GM12878 (cell line): ENCODE results near the gene TPR. TPM values are rescaled to one million over a fixed set of nuclear protein-coding genes. Genes with fewer than 3 reads are reported as not detected.
"Not testable (repeated sequence)": the region's sequence is repeated elsewhere in the genome, so short reads cannot be mapped to it uniquely, and the experiment has no call there.

Experiments used
- ATAC-seq: fragments of 200-7000 bp; cut with Tn5 transposase; 3 replicates; pipeline ENCODE4 v1.9.1; 2020; ENCODE audit warnings: mild to moderate bottlenecking, moderate library complexity
- BruUV-seq: library from RNA; stranded (reverse); fragments of 400-500 nt; replicated peaks from 2 replicates; lab custom pipeline; 2021; lab: Mats Ljungman, UMichigan
- CTCF ChIA-PET: fragments of 300-600 bp; sonication (Branson Sonifier 250); formaldehyde crosslinking; extraction: SDS; loops from one replicate; lab custom pipeline; 2021; ENCODE audit warnings: inconsistent platforms; lab: Yijun Ruan, JAX
- POLR2A ChIA-PET: fragments of 350-600 bp; formaldehyde crosslinking; extraction: SDS; loops from one replicate; lab custom pipeline; 2021; ENCODE audit warnings: inconsistent platforms; lab: Charles Lee
- RAD21 ChIA-PET: fragments of 300-600 bp; sonication (Branson Sonifier 250); formaldehyde crosslinking; loops from one replicate; lab custom pipeline; 2023; ENCODE audit warnings: antibody characterized with exemption; ENCODE audit not compliant: unreplicated experiment; lab: Charles Lee
- SMC1A ChIA-PET: fragments of 300-600 bp; sonication (Branson Sonifier 250); formaldehyde crosslinking; loops from one replicate; lab custom pipeline; 2023; ENCODE audit not compliant: unreplicated experiment, uncharacterized antibody; lab: Charles Lee
- DNase-seq: peaks from one replicate; pipeline ENCODE4 v3.0.0-alpha.2; 2011; ENCODE audit warnings: low read depth, low spot score
- FAIRE-seq: peaks from 3 replicates; lab custom pipeline; 2011; peaks lifted over from hg19 to GRCh38; lab: Jason Lieb, UNC
- H2AFZ ChIP-seq: 2 replicates; pipeline ENCODE4 v1.6.0; 2011; ENCODE audit warnings: low read depth, low read length, control low read depth; ENCODE audit not compliant: control insufficient read depth
- H3K27ac ChIP-seq: 2 replicates; pipeline ENCODE4 v1.5.1; 2011; ENCODE audit warnings: control low read depth; ENCODE audit not compliant: control insufficient read depth, insufficient read depth
- H3K27me3 ChIP-seq, 2 experiments: replicated peaks in 1 of 2; 2 replicates each; pipeline versions ENCODE4 v1.6.0 to v1.6.1; 2011; ENCODE audit warnings: low read length in 1 of 2; ENCODE audit not compliant: control insufficient read depth in 2 of 2, insufficient read depth in 2 of 2
- H3K36me3 ChIP-seq, 2 experiments: 2 replicates each; pipeline ENCODE4 v1.5.1; 2011; ENCODE audit warnings: low read length in 1 of 2; ENCODE audit not compliant: control insufficient read depth in 2 of 2, insufficient read depth in 2 of 2
- H3K4me1 ChIP-seq: 2 replicates; pipeline ENCODE4 v1.6.1; 2011; ENCODE audit warnings: mild to moderate bottlenecking, low read length, moderate library complexity, mixed read lengths; ENCODE audit not compliant: control insufficient read depth, insufficient read depth
- H3K4me2 ChIP-seq: 2 replicates; pipeline ENCODE4 v1.6.0; 2011; ENCODE audit warnings: control low read depth; ENCODE audit not compliant: control insufficient read depth, insufficient read depth
- H3K4me3 ChIP-seq: fragments of 200-600 bp; sonication (generic); 2 replicates; pipeline ENCODE4 v1.5.1; 2016
- H3K79me2 ChIP-seq: 2 replicates; pipeline ENCODE4 v1.6.0; 2011; ENCODE audit warnings: low read length; ENCODE audit not compliant: control insufficient read depth, insufficient read depth
- H3K9ac ChIP-seq: 2 replicates; pipeline ENCODE4 v1.8.0; 2011; ENCODE audit warnings: low read length, control low read depth, mixed read lengths; ENCODE audit not compliant: control insufficient read depth, insufficient read depth
- H3K9me3 ChIP-seq: replicated peaks from 3 replicates; pipeline ENCODE4 v1.5.1; 2011; ENCODE audit warnings: mild to moderate bottlenecking, low read length; ENCODE audit not compliant: control insufficient read depth, insufficient read depth
- H4K20me1 ChIP-seq: 2 replicates; pipeline ENCODE4 v1.6.0; 2011; ENCODE audit not compliant: control insufficient read depth, insufficient read depth
- CBX3 ChIP-seq: fragments of 200-600 bp; sonication (generic); IDR thresholded peaks from 2 replicates; pipeline ENCODE4 v1.6.1; 2016; ENCODE audit warnings: low read depth, borderline replicate concordance
- NR2C1 ChIP-seq: fragments of 450-650 bp; IDR thresholded peaks from 2 replicates; pipeline ENCODE4 v1.6.1; 2017; ENCODE audit warnings: antibody characterized with exemption, mild to moderate bottlenecking, moderate library complexity
- WGBS: methylation state at CpG from one replicate; pipeline ENCODE4 v1.1.6; 2016; ENCODE audit warnings: low lambda C conversion rate; ENCODE audit not compliant: insufficient replicate concordance, insufficient coverage; ENCODE audit errors: missing lambda C conversion rate; 5-methylcytosine and 5-hydroxymethylcytosine counted together
- in situ Hi-C: fragments of 300-500 bp; cut with MboI; formaldehyde crosslinking; loops from 9 replicates; pipeline ENCODE4 v1.14.3; 2018; ENCODE audit warnings: mixed read lengths
- intact Hi-C: fragments of 100-400 bp; cut with micrococcal nuclease; formaldehyde crosslinking; loops from one replicate; pipeline ENCODE4 v1.14.2; 2022; ENCODE audit not compliant: unreplicated experiment
- polyA plus RNA-seq, 11 experiments: library from polyadenylated mRNA; depleted of rRNA in 4 of 11; unstranded in 6 of 11; stranded (reverse) in 5 of 11; fragments of >200 nt; fragmentation: Nextera tagmentation in 4 of 11; fragmentation: Illumina TruSeq in 1 of 11; extraction: Ambion mirVana in 4 of 11; extraction: Trizol in 1 of 11; gene quantifications; 1 replicate in 1 of 11; 2 replicates in 10 of 11; pipeline versions ENCODE4 v1.2.1 to v1.2.3, GENCODE V29; 2011 to 2016; ENCODE audit warnings: inconsistent platforms in 2 of 11, missing spikeins in 2 of 11, low read depth in 1 of 11
- total RNA-seq, 4 experiments: library from RNA; depleted of rRNA in 3 of 4; stranded (reverse); fragments of >200 nt in 3 of 4; fragmentation: Illumina TruSeq in 1 of 4; extraction: Trizol in 1 of 4; gene quantifications; 2 replicates each; pipeline versions ENCODE4 v1.2.1 to v1.2.3, GENCODE V29; 2013 to 2021
- TF ChIP-seq, protein P1 (sequence below): fragments of 450-650 bp; IDR thresholded peaks from 2 replicates; pipeline ENCODE4 v1.6.1; 2016; ENCODE audit warnings: mild to moderate bottlenecking, moderate library complexity, borderline replicate concordance

TPR gene
- total and polyA plus RNA-seq, 10 of the 15 experiments (the other 5 are each of a cell fraction or from before 2014, with no cell fraction given) = 30.9 to 122 (median 92.2) TPM

DNA sequence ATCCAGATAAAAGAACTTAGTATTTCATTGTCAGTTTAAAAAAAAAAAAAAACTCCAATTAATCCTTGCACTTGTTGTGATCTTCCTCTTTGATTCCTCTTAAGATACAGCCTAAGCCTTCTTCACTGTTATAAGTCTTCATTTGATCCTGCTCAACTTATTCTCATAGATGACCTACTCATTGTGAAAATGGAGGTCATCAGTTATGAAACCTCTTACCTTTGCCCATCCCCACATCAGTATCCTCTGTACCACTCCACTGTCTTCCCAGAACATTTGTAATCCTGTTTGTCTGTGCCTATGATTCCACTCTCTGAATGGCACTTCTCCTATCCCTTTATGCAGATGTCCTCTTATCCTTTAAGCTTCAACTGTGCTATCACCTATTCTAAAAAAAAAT, 28.6 kb upstream of the TPR start (continued):
- TF ChIP-seq, protein P1, sequence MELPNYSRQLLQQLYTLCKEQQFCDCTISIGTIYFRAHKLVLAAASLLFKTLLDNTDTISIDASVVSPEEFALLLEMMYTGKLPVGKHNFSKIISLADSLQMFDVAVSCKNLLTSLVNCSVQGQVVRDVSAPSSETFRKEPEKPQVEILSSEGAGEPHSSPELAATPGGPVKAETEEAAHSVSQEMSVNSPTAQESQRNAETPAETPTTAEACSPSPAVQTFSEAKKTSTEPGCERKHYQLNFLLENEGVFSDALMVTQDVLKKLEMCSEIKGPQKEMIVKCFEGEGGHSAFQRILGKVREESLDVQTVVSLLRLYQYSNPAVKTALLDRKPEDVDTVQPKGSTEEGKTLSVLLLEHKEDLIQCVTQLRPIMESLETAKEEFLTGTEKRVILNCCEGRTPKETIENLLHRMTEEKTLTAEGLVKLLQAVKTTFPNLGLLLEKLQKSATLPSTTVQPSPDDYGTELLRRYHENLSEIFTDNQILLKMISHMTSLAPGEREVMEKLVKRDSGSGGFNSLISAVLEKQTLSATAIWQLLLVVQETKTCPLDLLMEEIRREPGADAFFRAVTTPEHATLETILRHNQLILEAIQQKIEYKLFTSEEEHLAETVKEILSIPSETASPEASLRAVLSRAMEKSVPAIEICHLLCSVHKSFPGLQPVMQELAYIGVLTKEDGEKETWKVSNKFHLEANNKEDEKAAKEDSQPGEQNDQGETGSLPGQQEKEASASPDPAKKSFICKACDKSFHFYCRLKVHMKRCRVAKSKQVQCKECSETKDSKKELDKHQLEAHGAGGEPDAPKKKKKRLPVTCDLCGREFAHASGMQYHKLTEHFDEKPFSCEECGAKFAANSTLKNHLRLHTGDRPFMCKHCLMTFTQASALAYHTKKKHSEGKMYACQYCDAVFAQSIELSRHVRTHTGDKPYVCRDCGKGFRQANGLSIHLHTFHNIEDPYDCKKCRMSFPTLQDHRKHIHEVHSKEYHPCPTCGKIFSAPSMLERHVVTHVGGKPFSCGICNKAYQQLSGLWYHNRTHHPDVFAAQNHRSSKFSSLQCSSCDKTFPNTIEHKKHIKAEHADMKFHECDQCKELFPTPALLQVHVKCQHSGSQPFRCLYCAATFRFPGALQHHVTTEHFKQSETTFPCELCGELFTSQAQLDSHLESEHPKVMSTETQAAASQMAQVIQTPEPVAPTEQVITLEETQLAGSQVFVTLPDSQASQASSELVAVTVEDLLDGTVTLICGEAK = no peak
- no peak for TF ChIP-seq NR2C1
- TF ChIP-seq CBX3 = no peak

DNA sequence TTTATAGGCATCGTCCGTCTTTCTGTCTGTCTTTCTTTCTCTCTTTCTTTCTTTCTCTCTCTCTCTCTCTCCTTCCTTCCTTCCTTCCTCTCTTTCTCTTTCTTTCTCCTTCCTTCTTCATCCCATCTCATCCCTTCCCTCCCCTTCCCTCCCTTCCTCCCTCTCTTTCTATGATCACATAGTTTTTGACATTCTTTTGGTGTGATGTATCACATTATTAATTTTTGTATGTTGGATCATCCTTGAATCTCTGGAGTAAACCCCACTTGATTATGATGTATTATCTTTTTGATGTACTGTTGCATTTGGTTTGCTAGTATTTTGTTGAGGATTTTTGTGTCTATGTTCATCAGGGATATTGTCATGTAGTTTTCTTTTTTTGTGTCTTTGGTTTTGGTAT, 26.4 kb upstream of the TPR start:
- H3K36me3 ChIP-seq = peaks cover 0 to 13% of the 10 kb centered on the region in 2 experiments; a peak in 2 of 4 replicates
- ATAC-seq, BruUV-seq, POLR2A ChIA-PET, SMC1A ChIA-PET, H3K9ac ChIP-seq, FAIRE-seq, H3K27ac ChIP-seq, H3K4me2 ChIP-seq, H3K79me2 ChIP-seq, H3K4me1 ChIP-seq, H2AFZ ChIP-seq, RAD21 ChIA-PET, H3K27me3 ChIP-seq, H3K9me3 ChIP-seq, CTCF ChIA-PET, DNase-seq, H3K4me3 ChIP-seq, H4K20me1 ChIP-seq: not testable (repeated sequence)
- intact Hi-C loops = loop anchor here (10.0 kb wide), 1 partner anchor 203 kb away; no protein-coding TSS in a partner anchor
- in situ Hi-C loops = loop anchor here (10.0 kb wide), 1 partner anchor 583 kb away; no protein-coding TSS in a partner anchor
- WGBS = 100% methylated on average over 2 of the region's 2 CpGs

DNA sequence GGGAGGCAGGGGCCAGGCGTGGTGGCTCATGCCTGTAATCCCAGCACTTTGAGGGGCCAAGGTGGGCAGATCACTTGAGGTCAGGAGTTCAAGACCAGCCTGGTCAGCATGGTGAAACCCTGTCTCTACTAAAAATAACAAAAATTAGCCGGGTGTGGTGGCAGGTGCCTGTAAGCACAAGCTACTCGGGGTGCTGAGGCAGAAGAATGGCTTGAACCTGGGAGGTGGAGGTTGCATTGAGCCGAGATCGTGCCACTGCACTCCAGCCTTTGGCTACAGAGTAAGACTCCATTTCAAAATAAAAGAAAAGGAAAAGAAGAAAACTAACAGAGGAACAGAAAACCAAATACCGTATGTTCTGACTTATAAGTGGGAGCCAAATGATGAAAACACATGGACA, 17.7 kb upstream of the TPR start:
- H3K4me3 ChIP-seq, intact Hi-C loops, FAIRE-seq, DNase-seq, H3K27ac ChIP-seq, RAD21 ChIA-PET, H3K79me2 ChIP-seq, H2AFZ ChIP-seq, H3K4me1 ChIP-seq, SMC1A ChIA-PET, ATAC-seq, BruUV-seq, H3K9me3 ChIP-seq, H3K27me3 ChIP-seq, in situ Hi-C loops, H3K4me2 ChIP-seq, POLR2A ChIA-PET, H4K20me1 ChIP-seq, H3K9ac ChIP-seq: not testable (repeated sequence)
- 99% methylated on average over 6 of the region's 6 CpGs for WGBS
- peaks cover 0 to 25% of the 10 kb centered on the region in 2 experiments; a peak in 3 of 4 replicates for H3K36me3 ChIP-seq
- CTCF ChIA-PET = interaction anchor here (1.0 to 2.6 kb wide), 3 partner anchors 12 to 17 kb away, joined by 4 to 8 read pairs (median 6); partner anchors contain the start of genes ODR4 and TPR
